Tibial nerve (tissue), 3 donors: ENCODE data around the gene MAPK4.

Experiments used
- POLR2A ChIP-seq, 2 donors: fragments of 450-650 bp; IDR thresholded peaks; one replicate each; pipeline ENCODE4 v1.6.1; 2017; ENCODE audit warnings: antibody characterized with exemption in 2 of 2, mild to moderate bottlenecking in 2 of 2, moderate library complexity in 2 of 2
- TF ChIP-seq, protein P1 (sequence below), 5 experiments: fragments of 200-600 bp in 3 of 5; fragments of 450-650 bp in 2 of 5; sonication (generic) in 3 of 5; IDR thresholded peaks; one replicate each; pipeline ENCODE4 v1.5.1; 2016 to 2019; ENCODE audit warnings: antibody characterized with exemption in 5 of 5, mild to moderate bottlenecking in 3 of 5, moderate library complexity in 2 of 5

DNA sequence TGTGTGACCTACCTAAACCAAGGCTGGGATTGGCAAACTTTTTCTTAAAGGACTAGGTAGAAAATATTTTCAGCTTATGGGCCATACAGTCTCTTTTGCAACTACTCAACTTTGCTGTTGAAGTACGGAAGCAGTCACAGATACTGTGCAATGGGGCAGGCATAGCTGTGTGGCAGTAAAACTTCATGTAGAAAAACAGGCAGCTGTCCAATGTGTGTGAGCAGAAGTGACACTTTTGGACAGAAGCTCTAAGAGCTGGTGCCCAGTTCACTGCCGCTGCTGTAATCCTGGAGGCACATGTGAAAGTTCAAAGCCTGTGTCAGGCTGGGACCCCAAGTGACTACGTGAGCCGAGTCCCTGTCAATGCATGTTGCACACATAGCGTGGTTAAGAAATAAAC lies 46.7 kb downstream of the MAPK4 start:
- TF ChIP-seq, protein P1, sequence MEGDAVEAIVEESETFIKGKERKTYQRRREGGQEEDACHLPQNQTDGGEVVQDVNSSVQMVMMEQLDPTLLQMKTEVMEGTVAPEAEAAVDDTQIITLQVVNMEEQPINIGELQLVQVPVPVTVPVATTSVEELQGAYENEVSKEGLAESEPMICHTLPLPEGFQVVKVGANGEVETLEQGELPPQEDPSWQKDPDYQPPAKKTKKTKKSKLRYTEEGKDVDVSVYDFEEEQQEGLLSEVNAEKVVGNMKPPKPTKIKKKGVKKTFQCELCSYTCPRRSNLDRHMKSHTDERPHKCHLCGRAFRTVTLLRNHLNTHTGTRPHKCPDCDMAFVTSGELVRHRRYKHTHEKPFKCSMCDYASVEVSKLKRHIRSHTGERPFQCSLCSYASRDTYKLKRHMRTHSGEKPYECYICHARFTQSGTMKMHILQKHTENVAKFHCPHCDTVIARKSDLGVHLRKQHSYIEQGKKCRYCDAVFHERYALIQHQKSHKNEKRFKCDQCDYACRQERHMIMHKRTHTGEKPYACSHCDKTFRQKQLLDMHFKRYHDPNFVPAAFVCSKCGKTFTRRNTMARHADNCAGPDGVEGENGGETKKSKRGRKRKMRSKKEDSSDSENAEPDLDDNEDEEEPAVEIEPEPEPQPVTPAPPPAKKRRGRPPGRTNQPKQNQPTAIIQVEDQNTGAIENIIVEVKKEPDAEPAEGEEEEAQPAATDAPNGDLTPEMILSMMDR (IDR thresholded peaks at IDR 0.05): no peak
- no peak for TF ChIP-seq POLR2A (IDR thresholded peaks at IDR 0.05)
